Mesendoderm (in vitro differentiated cells): Measurements from ENCODE around the gene TBX4.

Experiments
- DNase-seq: peaks from one replicate; pipeline ENCODE4 v3.0.0; 2013
- H2AK5ac ChIP-seq: 2 replicates; pipeline ENCODE4 v1.6.1; 2013; ENCODE audit warnings: low read length, inconsistent platforms
- H2BK120ac ChIP-seq: 2 replicates; pipeline ENCODE4 v1.6.1; 2013; ENCODE audit warnings: low read depth, mild to moderate bottlenecking, low read length, moderate library complexity, mixed read lengths
- H2BK15ac ChIP-seq: replicated peaks from 2 replicates; pipeline ENCODE4 v1.6.1; 2013; ENCODE audit warnings: low read depth, mild to moderate bottlenecking, moderate library complexity
- H2BK5ac ChIP-seq: 2 replicates; pipeline ENCODE4 v1.6.1; 2013; ENCODE audit warnings: low read length, inconsistent platforms
- H3K18ac ChIP-seq: 2 replicates; pipeline ENCODE4 v1.6.1; 2013; ENCODE audit warnings: mild to moderate bottlenecking, low read length, mixed read lengths
- H3K23ac ChIP-seq: one replicate; pipeline ENCODE4 v1.6.1; 2013; ENCODE audit warnings: low read length
- H3K27ac ChIP-seq: 2 replicates; pipeline ENCODE4 v1.5.1; 2013; ENCODE audit warnings: low read depth, mild to moderate bottlenecking, inconsistent platforms, low read length, moderate library complexity
- H3K27me3 ChIP-seq: 2 replicates; pipeline ENCODE4 v1.6.1; 2013; ENCODE audit warnings: low read length, control low read depth, mild to moderate bottlenecking, inconsistent platforms; ENCODE audit not compliant: insufficient read depth, poor library complexity
- H3K36me3 ChIP-seq: 2 replicates; pipeline ENCODE4 v1.6.1; 2013; ENCODE audit warnings: low read length, inconsistent platforms; ENCODE audit not compliant: control insufficient read depth, insufficient read depth
- H3K4ac ChIP-seq: one replicate; pipeline ENCODE4 v1.6.1; 2013; ENCODE audit warnings: low read depth, mild to moderate bottlenecking, low read length, moderate library complexity
- H3K4me1 ChIP-seq: 2 replicates; pipeline ENCODE4 v1.6.1; 2013; ENCODE audit warnings: low read depth, low read length, inconsistent platforms; ENCODE audit not compliant: control insufficient read depth
- H3K4me2 ChIP-seq: 2 replicates; pipeline ENCODE4 v1.6.1; 2013; ENCODE audit warnings: low read length
- H3K4me3 ChIP-seq: 2 replicates; pipeline ENCODE4 v1.5.1; 2013; ENCODE audit warnings: mild to moderate bottlenecking, low read length
- H3K56ac ChIP-seq: one replicate; pipeline ENCODE4 v1.6.1; 2013; ENCODE audit warnings: low read length
- H3K79me1 ChIP-seq: 2 replicates; pipeline ENCODE4 v1.6.1; 2013; ENCODE audit warnings: low read length, inconsistent platforms
- H3K79me2 ChIP-seq: 2 replicates; pipeline ENCODE4 v1.6.1; 2013; ENCODE audit warnings: mild to moderate bottlenecking, low read length; ENCODE audit not compliant: control insufficient read depth, insufficient read depth
- H3K9ac ChIP-seq: 2 replicates; pipeline ENCODE4 v1.6.1; 2013; ENCODE audit warnings: low read length, inconsistent platforms
- H4K5ac ChIP-seq: one replicate; pipeline ENCODE4 v1.6.1; 2013; ENCODE audit warnings: low read length
- H4K8ac ChIP-seq: one replicate; pipeline ENCODE4 v1.6.1; 2013; ENCODE audit warnings: low read depth, mild to moderate bottlenecking, control low read depth, low read length, moderate library complexity
- WGBS: extraction: QIAGEN DNeasy Blood & Tissue Kit; methylation state at CpG from one replicate; pipeline ENCODE4 v1.1.7; 2013; ENCODE audit warnings: low lambda C conversion rate, missing lambda C conversion rate; ENCODE audit not compliant: insufficient coverage; ENCODE audit errors: extremely low coverage; 5-methylcytosine and 5-hydroxymethylcytosine counted together

Gene TBX4

GRCh38 chr17:61416540-61417363, 35.5 kb upstream of the TBX4 start:
- H2BK15ac ChIP-seq: no peak overlapping the region
- no peak overlapping the region for H3K18ac ChIP-seq
- no peak overlapping the region for H2BK5ac ChIP-seq
- H3K4ac ChIP-seq: no peak overlapping the region
- no peak overlapping the region for H2BK120ac ChIP-seq
- H3K36me3 ChIP-seq: no peaks in the 10 kb centered on the region
- peak overlapping the region; percentile 78 for H3K56ac ChIP-seq
- H3K27ac ChIP-seq: no peak overlapping the region
- H3K27me3 ChIP-seq: no peaks in the 10 kb centered on the region
- no peak overlapping the region for H4K5ac ChIP-seq
- H3K4me2 ChIP-seq: peak overlapping the region; percentile 46
- no peaks in the 10 kb centered on the region for H3K79me2 ChIP-seq
- H4K8ac ChIP-seq: no peak overlapping the region
- peaks cover 8% of the 10 kb centered on the region for H3K4me1 ChIP-seq
- H3K9ac ChIP-seq: peak overlapping the region; percentile 57
- H3K4me3 ChIP-seq: no peak overlapping the region
- WGBS: no CpG with 5 or more reads among the region's 43 CpGs
- H2AK5ac ChIP-seq: no peak overlapping the region
- peak; percentile 95 for DNase-seq
- no peaks in the 10 kb centered on the region for H3K79me1 ChIP-seq
- no peak overlapping the region for H3K23ac ChIP-seq

- Histone ChIP-seq H3K18ac (no peak overlapping the region), H2AK5ac (no peak overlapping the region), H3K79me1 (no peaks in the 10 kb centered on the region), H4K8ac (no peak overlapping the region), H2BK15ac (no peak overlapping the region), H3K23ac (no peak overlapping the region), H3K4me1 (peaks cover 5% of the 10 kb centered on the region), H3K27me3 (no peaks in the 10 kb centered on the region), H4K5ac (no peak overlapping the region), H2BK5ac (no peak overlapping the region), H3K79me2 (no peaks in the 10 kb centered on the region), H3K27ac (no peak overlapping the region), H3K56ac (no peak overlapping the region), H3K4ac (no peak overlapping the region), H3K9ac (no peak overlapping the region), H3K4me3 (no peak overlapping the region), H3K36me3 (no peaks in the 10 kb centered on the region), H2BK120ac (no peak overlapping the region), H3K4me2 (no peak overlapping the region)
- no CpG with 5 or more reads among the region's 2 CpGs for WGBS
- DNase-seq: no peak
These were observed 33.8 kb upstream of the TBX4 start for GRCh38 chr17:61418449-61418848.

GRCh38 chr17:61419496-61420046, 32.7 kb upstream of the TBX4 start:
- H2BK120ac ChIP-seq: no peak overlapping the region
- H3K4ac ChIP-seq: no peak overlapping the region
- H3K4me3 ChIP-seq: no peak overlapping the region
- no peaks in the 10 kb centered on the region for H3K27me3 ChIP-seq
- peaks cover 5% of the 10 kb centered on the region for H3K4me1 ChIP-seq
- H2BK15ac ChIP-seq: no peak overlapping the region
- no peaks in the 10 kb centered on the region for H3K79me1 ChIP-seq
- no peak overlapping the region for H3K9ac ChIP-seq
- no peak overlapping the region for H2AK5ac ChIP-seq
- no peak overlapping the region for H4K8ac ChIP-seq
- H3K79me2 ChIP-seq: no peaks in the 10 kb centered on the region
- H3K23ac ChIP-seq: no peak overlapping the region
- H3K27ac ChIP-seq: no peak overlapping the region
- no CpG with 5 or more reads among the region's 8 CpGs for WGBS
- no peak overlapping the region for H3K18ac ChIP-seq
- no peak overlapping the region for H3K56ac ChIP-seq
- no peak overlapping the region for H4K5ac ChIP-seq
- no peak for DNase-seq
- no peak overlapping the region for H2BK5ac ChIP-seq
- no peaks in the 10 kb centered on the region for H3K36me3 ChIP-seq
- no peak overlapping the region for H3K4me2 ChIP-seq

GRCh38 chr17:61420052-61420451, 32.2 kb upstream of the TBX4 start:
- no peak overlapping the region for H3K9ac ChIP-seq
- no peak overlapping the region for H3K23ac ChIP-seq
- no peaks in the 10 kb centered on the region for H3K27me3 ChIP-seq
- no peak overlapping the region for H3K4me2 ChIP-seq
- H3K27ac ChIP-seq: no peak overlapping the region
- H3K79me2 ChIP-seq: no peaks in the 10 kb centered on the region
- no peak overlapping the region for H4K8ac ChIP-seq
- no peak overlapping the region for H2BK120ac ChIP-seq
- no peak overlapping the region for H3K4ac ChIP-seq
- H3K36me3 ChIP-seq: no peaks in the 10 kb centered on the region
- peaks cover 5% of the 10 kb centered on the region for H3K4me1 ChIP-seq
- H3K18ac ChIP-seq: no peak overlapping the region
- H2AK5ac ChIP-seq: no peak overlapping the region
- H2BK5ac ChIP-seq: no peak overlapping the region
- no peak overlapping the region for H3K56ac ChIP-seq
- H3K79me1 ChIP-seq: no peaks in the 10 kb centered on the region
- no peak overlapping the region for H4K5ac ChIP-seq
- DNase-seq: no peak
- H2BK15ac ChIP-seq: no peak overlapping the region
- no peak overlapping the region for H3K4me3 ChIP-seq
- WGBS: no CpG with 5 or more reads among the region's 4 CpGs

- Histone ChIP-seq H2BK5ac (no peak overlapping the region), H3K79me1 (no peaks in the 10 kb centered on the region), H3K79me2 (no peaks in the 10 kb centered on the region), H3K4ac (no peak overlapping the region), H3K4me3 (no peak overlapping the region), H3K56ac (no peak overlapping the region), H2BK120ac (no peak overlapping the region), H3K36me3 (no peaks in the 10 kb centered on the region), H3K18ac (no peak overlapping the region), H3K4me1 (peaks cover 5% of the 10 kb centered on the region), H3K4me2 (no peak overlapping the region), H2BK15ac (no peak overlapping the region), H4K5ac (no peak overlapping the region), H3K23ac (no peak overlapping the region), H4K8ac (no peak overlapping the region), H3K27ac (no peak overlapping the region), H3K27me3 (no peaks in the 10 kb centered on the region), H2AK5ac (no peak overlapping the region), H3K9ac (no peak overlapping the region)
- no peak for DNase-seq
- no CpG with 5 or more reads among the region's 4 CpGs for WGBS
These were observed 31.4 kb upstream of the TBX4 start for GRCh38 chr17:61420745-61421398.
